GM12892 (cell line): ENCODE data around the gene TTC39A.

Experiments used
- POLR2A ChIP-seq: IDR thresholded peaks from 2 replicates; pipeline ENCODE4 v1.6.1; 2011; ENCODE audit warnings: low read depth, low read length, control low read depth
- POLR2AphosphoS5 ChIP-seq: IDR thresholded peaks from 2 replicates; pipeline ENCODE4 v1.6.1; 2011; ENCODE audit warnings: low read depth, low read length, control low read depth
- TAF1 ChIP-seq: IDR thresholded peaks from 2 replicates; pipeline ENCODE4 v1.6.1; 2011; ENCODE audit warnings: low read depth, mild to moderate bottlenecking, control low read depth, low read length, borderline replicate concordance

DNA sequence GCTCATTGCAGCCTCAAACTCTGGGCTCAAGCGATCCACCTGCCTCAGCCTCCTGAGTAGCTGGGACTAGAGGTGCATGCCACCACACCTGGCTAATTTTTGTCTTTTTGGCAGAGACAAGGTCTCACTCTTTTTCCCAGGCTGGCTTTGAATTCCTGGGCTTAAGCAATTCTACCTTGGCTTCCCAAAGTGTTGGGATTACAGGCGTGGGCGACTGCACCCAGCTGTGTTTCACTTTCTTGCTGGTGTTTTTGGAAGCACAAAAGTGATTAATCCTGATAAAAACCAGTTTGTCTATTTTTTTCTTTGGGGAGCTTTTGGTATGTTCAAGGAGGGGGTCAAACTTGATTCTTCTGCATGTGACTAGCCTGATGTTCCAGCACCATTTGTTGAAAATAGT is 75.0 kb downstream of the TTC39A start:
- TF ChIP-seq POLR2A, result no peak
- TF ChIP-seq TAF1, result no peak
- no peak for TF ChIP-seq POLR2AphosphoS5
